IMR-90 (cell line): ENCODE data around the gene IL34.

Experiments
- CTCF ChIP-seq: conservative IDR thresholded peaks from 2 replicates; pipeline ENCODE4 v1.5.1; 2012; ENCODE audit warnings: mild to moderate bottlenecking, low read depth, low read length, improper control_type of control experiment
- FOS ChIP-seq: fragments of 150-350 bp; IDR thresholded peaks from 2 replicates; pipeline ENCODE4 v1.6.1; 2016; ENCODE audit warnings: low read depth, low read length
- MXI1 ChIP-seq: IDR thresholded peaks from 2 replicates; pipeline ENCODE4 v1.6.1; 2012; ENCODE audit warnings: low read depth, mild to moderate bottlenecking, low read length, moderate library complexity, borderline replicate concordance
- POLR2A ChIP-seq: IDR thresholded peaks from 2 replicates; pipeline ENCODE4 v1.6.1; 2012; ENCODE audit warnings: mild to moderate bottlenecking, low read depth, low read length
- RCOR1 ChIP-seq: IDR thresholded peaks from 2 replicates; pipeline ENCODE4 v1.6.1; 2012; ENCODE audit warnings: mild to moderate bottlenecking, low read length, improper control_type of control experiment; ENCODE audit not compliant: insufficient replicate concordance
- SMC3 ChIP-seq: fragments of 150-350 bp; IDR thresholded peaks from 2 replicates; pipeline ENCODE4 v1.6.1; 2016; ENCODE audit warnings: low read depth, mild to moderate bottlenecking, antibody characterized with exemption, low read length, moderate library complexity
- TF ChIP-seq, protein P1 (sequence below): fragments of 150-350 bp; IDR thresholded peaks from 2 replicates; pipeline ENCODE4 v1.6.1; 2016; ENCODE audit warnings: low read depth, mild to moderate bottlenecking, low read length, moderate library complexity, borderline replicate concordance
- TF ChIP-seq, protein P2 (sequence below): fragments of 150-350 bp; IDR thresholded peaks from 2 replicates; pipeline ENCODE4 v1.6.1; 2017; ENCODE audit warnings: mild to moderate bottlenecking, antibody characterized with exemption, low read length, low read depth

DNA sequence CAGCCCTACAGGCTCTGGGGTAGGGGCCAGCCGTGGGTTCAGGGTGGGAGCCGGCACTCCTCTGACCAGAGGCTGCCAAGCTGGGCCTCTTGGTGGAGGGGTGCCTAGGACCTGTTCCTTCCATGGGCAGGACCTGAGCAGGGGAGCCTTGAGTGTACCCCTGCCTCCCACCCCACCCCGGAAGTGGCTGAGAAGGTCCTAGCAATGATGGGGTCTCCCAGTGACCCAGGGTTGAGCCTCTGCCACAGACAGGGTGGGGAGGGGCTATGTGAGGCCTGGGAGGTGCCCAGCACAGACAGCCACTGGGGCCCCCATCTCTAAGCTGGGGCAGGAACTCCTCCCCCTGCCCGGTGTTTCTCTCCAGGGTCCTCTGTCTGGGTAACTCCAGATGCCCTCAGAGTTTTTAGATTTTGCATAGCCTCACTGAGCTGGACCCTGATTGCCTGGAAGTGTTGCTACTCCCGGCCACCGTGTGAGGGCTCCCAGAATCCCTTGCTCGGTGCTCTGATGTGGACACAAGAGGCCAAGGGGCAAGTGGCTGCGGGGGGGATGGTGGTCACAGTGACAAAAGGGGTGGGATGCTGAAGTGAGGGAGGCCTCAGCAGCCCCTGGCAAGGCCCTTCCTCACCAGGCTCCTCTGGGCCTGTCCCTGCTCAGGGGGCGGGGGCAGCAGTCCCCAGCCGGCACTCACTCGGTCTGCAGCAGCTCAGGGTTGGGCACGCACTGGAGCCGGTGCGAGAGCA lies 45.9 kb downstream of the IL34 start:
- TF ChIP-seq CTCF (no peak), POLR2A (no peak), MXI1 (no peak), SMC3 (no peak), RCOR1 (no peak), FOS (no peak)
- TF ChIP-seq, protein P1, sequence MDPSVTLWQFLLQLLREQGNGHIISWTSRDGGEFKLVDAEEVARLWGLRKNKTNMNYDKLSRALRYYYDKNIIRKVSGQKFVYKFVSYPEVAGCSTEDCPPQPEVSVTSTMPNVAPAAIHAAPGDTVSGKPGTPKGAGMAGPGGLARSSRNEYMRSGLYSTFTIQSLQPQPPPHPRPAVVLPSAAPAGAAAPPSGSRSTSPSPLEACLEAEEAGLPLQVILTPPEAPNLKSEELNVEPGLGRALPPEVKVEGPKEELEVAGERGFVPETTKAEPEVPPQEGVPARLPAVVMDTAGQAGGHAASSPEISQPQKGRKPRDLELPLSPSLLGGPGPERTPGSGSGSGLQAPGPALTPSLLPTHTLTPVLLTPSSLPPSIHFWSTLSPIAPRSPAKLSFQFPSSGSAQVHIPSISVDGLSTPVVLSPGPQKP = no peak
- TF ChIP-seq, protein P2, sequence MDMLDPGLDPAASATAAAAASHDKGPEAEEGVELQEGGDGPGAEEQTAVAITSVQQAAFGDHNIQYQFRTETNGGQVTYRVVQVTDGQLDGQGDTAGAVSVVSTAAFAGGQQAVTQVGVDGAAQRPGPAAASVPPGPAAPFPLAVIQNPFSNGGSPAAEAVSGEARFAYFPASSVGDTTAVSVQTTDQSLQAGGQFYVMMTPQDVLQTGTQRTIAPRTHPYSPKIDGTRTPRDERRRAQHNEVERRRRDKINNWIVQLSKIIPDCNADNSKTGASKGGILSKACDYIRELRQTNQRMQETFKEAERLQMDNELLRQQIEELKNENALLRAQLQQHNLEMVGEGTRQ = no peak
